Measurements from ENCODE around the gene KIF16B. TPM values are rescaled to one million over a fixed set of nuclear protein-coding genes. Genes with fewer than 3 reads are reported as not detected.
A peak's percentile ranks its signal among the peaks of the same experiment; 100 is the strongest.

Gene KIF16B
- total RNA-seq, 1 donor from 2014 or later, result 22.1 TPM

GRCh38 chr20:16518784-16519084 lies 54.5 kb downstream of the KIF16B start:
- no peak for DNase-seq

- no peak for DNase-seq
Observed at GRCh38 chr20:16517946-16518783, 55.1 kb downstream of the KIF16B start.

- no peak for DNase-seq
Observed at GRCh38 chr20:16516794-16517193, 56.5 kb downstream of the KIF16B start.

GRCh38 chr20:16515046-16515445 lies 58.2 kb downstream of the KIF16B start:
- no peak for DNase-seq

- no peak for DNase-seq
Observed at GRCh38 chr20:16514140-16514539, 59.1 kb downstream of the KIF16B start.

- no peak for DNase-seq
Observed at GRCh38 chr20:16505894-16506293, 67.4 kb downstream of the KIF16B start.

- DNase-seq, result peak; percentile 63
Observed at GRCh38 chr20:16501301-16501700, 71.9 kb downstream of the KIF16B start.

GRCh38 chr20:16500197-16500596 lies 73.1 kb downstream of the KIF16B start:
- no peak for DNase-seq

GRCh38 chr20:16498526-16499253 lies 74.6 kb downstream of the KIF16B start:
- DNase-seq, result no peak

- no peak for DNase-seq
Observed at GRCh38 chr20:16497896-16498295, 75.4 kb downstream of the KIF16B start.

- no peak for DNase-seq
Observed at GRCh38 chr20:16493486-16493885, 79.8 kb downstream of the KIF16B start.

- no peak for DNase-seq
Observed at GRCh38 chr20:16491294-16491905, 81.8 kb downstream of the KIF16B start.

GRCh38 chr20:16490696-16491095 lies 82.6 kb downstream of the KIF16B start:
- DNase-seq, result no peak

- no peak for DNase-seq
Observed at GRCh38 chr20:16488616-16489015, 84.6 kb downstream of the KIF16B start.

- DNase-seq, result no peak
Observed at GRCh38 chr20:16488086-16488485, 85.2 kb downstream of the KIF16B start.

GRCh38 chr20:16486532-16486931 lies 86.7 kb downstream of the KIF16B start:
- DNase-seq, result no peak

GRCh38 chr20:16485401-16485800 lies 87.8 kb downstream of the KIF16B start:
- peak; percentile 95 for DNase-seq

- no peak for DNase-seq
Observed at GRCh38 chr20:16483024-16483423, 90.2 kb downstream of the KIF16B start.

- no peak for DNase-seq
Observed at GRCh38 chr20:16481977-16482376, 91.3 kb downstream of the KIF16B start.

GRCh38 chr20:16479666-16480065 lies 93.6 kb downstream of the KIF16B start:
- no peak for DNase-seq

- no peak for DNase-seq
Observed at GRCh38 chr20:16477632-16478031, 95.6 kb downstream of the KIF16B start.

GRCh38 chr20:16476032-16476431 lies 97.2 kb downstream of the KIF16B start:
- DNase-seq, result peak; percentile 46

- no peak for DNase-seq
Observed at GRCh38 chr20:16475225-16475624, 98.0 kb downstream of the KIF16B start.
